SU-DHL-6 (cell line): ENCODE results near the gene GRIN2D.

Source experiments
- CTCF ChIP-seq: fragments of 200-600 bp; sonication (generic); IDR thresholded peaks from one replicate; pipeline ENCODE4 v1.5.1; 2017; ENCODE audit warnings: antibody characterized with exemption, mild to moderate bottlenecking, low read length, moderate library complexity; ENCODE audit not compliant: insufficient read depth, poor library complexity, severe bottlenecking
- EZH2phosphoT487 ChIP-seq: fragments of 200-600 bp; sonication (generic), shearing (Covaris generic); conservative IDR thresholded peaks from 2 replicates; pipeline ENCODE4 v1.6.1; 2018; ENCODE audit warnings: mild to moderate bottlenecking, antibody characterized with exemption, low read length, moderate library complexity, mixed read lengths

- TF ChIP-seq CTCF (no peak), EZH2phosphoT487 (no peak)
Observed at GRCh38 chr19:48441360-48442050, 48.0 kb downstream of the GRIN2D start.
